Stomach smooth muscle (tissue), 2 donors: ENCODE data around the gene KDM1A.

Source experiments
- H3K27ac ChIP-seq: one replicate; pipeline ENCODE4 v1.7.0; 2013; ENCODE audit warnings: mild to moderate bottlenecking, low read length, inconsistent platforms
- H3K27me3 ChIP-seq, 2 donors: one replicate each; pipeline ENCODE4 v1.7.0; 2013; ENCODE audit warnings: low read length in 2 of 2; ENCODE audit not compliant: insufficient read depth in 2 of 2, control insufficient read depth in 1 of 2
- H3K36me3 ChIP-seq, 2 donors: one replicate each; pipeline ENCODE4 v1.7.0; 2013; ENCODE audit warnings: low read length in 2 of 2; ENCODE audit not compliant: control insufficient read depth in 2 of 2, insufficient read depth in 2 of 2
- H3K4me1 ChIP-seq: one replicate; pipeline ENCODE4 v1.7.0; 2013; ENCODE audit warnings: low read length; ENCODE audit not compliant: control insufficient read depth, insufficient read depth
- H3K4me3 ChIP-seq, 2 donors: one replicate each; pipeline ENCODE4 v1.7.0; 2013; ENCODE audit warnings: low read length in 2 of 2
- H3K9ac ChIP-seq, 2 donors: one replicate each; pipeline ENCODE4 v1.7.0; 2013; ENCODE audit warnings: low read length in 2 of 2, mild to moderate bottlenecking in 1 of 2
- H3K9me3 ChIP-seq, 2 donors: one replicate each; pipeline ENCODE4 v1.7.0; 2013; ENCODE audit warnings: low read length in 2 of 2; ENCODE audit not compliant: control insufficient read depth in 2 of 2
- donor health status: healthy.
- donor health status: Pancreatic carcinoma.

The KDM1A gene

DNA sequence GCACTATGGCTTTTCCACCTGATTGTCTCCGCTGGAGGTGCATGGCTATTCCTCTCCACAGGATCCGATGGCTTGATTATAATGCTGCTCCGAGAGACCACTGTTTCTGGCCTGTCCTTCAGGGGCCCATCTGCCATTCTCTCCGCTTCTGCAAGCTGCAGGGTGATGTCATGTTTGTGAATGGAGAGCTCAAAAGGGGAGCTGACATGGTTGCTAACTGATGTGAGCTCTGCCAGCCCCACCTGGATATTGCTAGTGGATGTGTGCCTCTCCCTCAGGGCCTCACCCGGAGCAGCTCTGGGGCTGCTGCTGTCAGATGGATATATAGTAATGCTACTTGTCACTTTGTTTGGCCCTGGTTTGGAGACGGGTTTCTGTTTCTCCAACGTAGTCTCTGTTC, 72.3 kb downstream of the KDM1A start:
- no peak overlapping the region for H3K4me3 ChIP-seq
- H3K27me3 ChIP-seq, result no peaks in the 10 kb centered on the region
- H3K27ac ChIP-seq, result no peak overlapping the region
- H3K4me1 ChIP-seq, result no peaks in the 10 kb centered on the region
- peaks cover 48 to 63% of the 10 kb centered on the region in 2 donors for H3K36me3 ChIP-seq
- no peak overlapping the region for H3K9ac ChIP-seq
- H3K9me3 ChIP-seq, result no peaks in the 10 kb centered on the region

DNA sequence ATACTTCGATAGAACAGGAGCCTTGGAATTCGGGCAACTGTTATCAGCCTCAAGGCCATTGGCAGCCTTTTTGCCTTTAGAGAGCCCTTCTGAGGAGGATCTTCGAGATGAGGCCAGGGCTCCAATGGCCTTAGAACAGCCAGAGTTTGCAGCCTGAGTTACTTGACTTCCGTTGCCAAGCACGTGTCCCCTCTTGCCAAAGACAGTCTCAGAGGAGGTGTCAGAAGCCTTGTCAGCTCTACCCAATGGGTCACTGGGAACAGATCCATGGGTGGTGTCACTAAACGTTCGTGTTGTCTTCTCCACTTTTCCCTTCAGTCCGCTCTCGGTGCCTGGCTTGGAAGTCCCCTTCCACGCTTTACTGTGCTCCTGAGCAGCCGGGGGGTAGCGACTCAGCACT, 73.2 kb downstream of the KDM1A start:
- Histone ChIP-seq H3K9ac (no peak overlapping the region), H3K27me3 (no peaks in the 10 kb centered on the region), H3K4me1 (no peaks in the 10 kb centered on the region), H3K27ac (no peak overlapping the region), H3K4me3 (no peak overlapping the region), H3K9me3 (no peaks in the 10 kb centered on the region), H3K36me3 (peaks cover 46 to 56% of the 10 kb centered on the region in 2 donors)

DNA sequence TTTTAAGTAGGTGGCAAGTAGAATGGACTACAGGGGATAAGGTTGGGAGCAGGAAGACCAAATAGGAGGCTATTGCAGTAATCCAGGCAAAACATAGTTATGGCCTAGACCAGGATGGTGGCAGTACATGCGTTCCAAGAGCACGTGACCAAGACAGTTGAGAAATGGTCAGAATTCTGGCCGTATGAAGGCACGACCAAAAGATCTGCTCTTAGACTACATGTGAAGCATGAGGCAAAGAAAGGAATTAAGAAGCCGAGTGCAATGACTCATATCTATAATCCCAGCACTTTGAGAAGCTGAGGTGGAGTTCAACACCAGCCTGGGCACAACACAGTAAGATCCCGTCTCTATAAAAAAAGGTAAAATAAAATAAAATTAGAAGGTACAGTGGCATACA, 78.0 kb downstream of the KDM1A start:
- H3K27me3 ChIP-seq, result no peaks in the 10 kb centered on the region
- H3K36me3 ChIP-seq, result peaks cover 15 to 20% of the 10 kb centered on the region in 2 donors
- H3K27ac ChIP-seq, result no peak overlapping the region

DNA sequence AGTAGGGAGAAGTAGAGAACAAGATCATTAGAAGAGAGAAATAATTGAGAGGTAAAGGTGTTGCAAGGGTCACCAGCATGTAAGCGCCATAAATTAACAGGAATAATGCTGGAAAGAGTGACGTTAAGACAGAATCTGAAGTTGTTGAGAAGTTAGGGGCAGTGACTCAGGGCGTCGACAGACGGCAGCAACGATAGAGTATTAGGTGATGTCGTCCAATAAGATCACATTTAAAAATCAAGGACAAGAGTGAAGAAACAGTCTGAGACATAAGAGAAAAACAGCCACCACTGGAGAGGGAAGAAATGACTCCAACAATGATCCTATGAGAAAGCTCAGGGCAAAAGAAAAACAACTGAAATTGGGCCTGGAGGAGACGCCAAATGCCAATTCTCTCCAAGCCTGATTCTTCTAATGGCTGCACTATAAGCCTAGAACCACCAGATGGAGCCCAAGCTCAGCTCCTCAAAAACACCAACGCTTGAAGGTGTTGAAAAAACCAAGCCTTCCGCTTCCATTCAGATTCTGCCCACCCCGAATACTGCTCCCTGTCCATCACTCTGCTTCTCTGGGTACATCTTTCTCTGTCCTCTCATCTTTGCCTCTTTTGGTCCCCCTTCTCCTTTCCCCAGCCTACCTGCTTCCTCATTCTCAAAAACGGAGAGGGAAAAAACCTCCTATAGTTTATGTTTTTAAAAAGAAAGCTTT, 79.3 kb downstream of the KDM1A start:
- H3K27ac ChIP-seq, result no peak overlapping the region
- no peak overlapping the region for H3K9ac ChIP-seq
- no peak overlapping the region for H3K4me3 ChIP-seq
- peaks cover 6 to 9% of the 10 kb centered on the region in 2 donors for H3K36me3 ChIP-seq
- H3K27me3 ChIP-seq, result no peaks in the 10 kb centered on the region
- no peaks in the 10 kb centered on the region for H3K9me3 ChIP-seq
- H3K4me1 ChIP-seq, result peaks cover 8% of the 10 kb centered on the region

More for the DNA sequence above, 78.0 kb downstream of the KDM1A start:
- H3K9ac ChIP-seq, result no peak overlapping the region
- H3K9me3 ChIP-seq, result no peaks in the 10 kb centered on the region
- no peak overlapping the region for H3K4me3 ChIP-seq
- peaks cover 8% of the 10 kb centered on the region for H3K4me1 ChIP-seq

- H3K4me3 ChIP-seq, result no peak overlapping the region
- no peak overlapping the region for H3K9ac ChIP-seq
- H3K9me3 ChIP-seq, result no peaks in the 10 kb centered on the region
- no peaks in the 10 kb centered on the region for H3K27me3 ChIP-seq
- H3K36me3 ChIP-seq, result peaks cover under 1 to 4% of the 10 kb centered on the region in 2 donors
- no peak overlapping the region for H3K27ac ChIP-seq
- peaks cover 8% of the 10 kb centered on the region for H3K4me1 ChIP-seq
Observed at GRCh38 chr1:23099171-23099536, 79.9 kb downstream of the KDM1A start.

GRCh38 chr1:23100074-23100748, 80.9 kb downstream of the KDM1A start:
- Histone ChIP-seq H3K4me1 (peaks cover 8% of the 10 kb centered on the region), H3K27ac (no peak overlapping the region), H3K4me3 (no peak overlapping the region), H3K36me3 (no peaks in the 10 kb centered on the region), H3K27me3 (no peaks in the 10 kb centered on the region), H3K9ac (no peak overlapping the region), H3K9me3 (no peaks in the 10 kb centered on the region)

GRCh38 chr1:23101101-23101827, 82.0 kb downstream of the KDM1A start:
- no peak overlapping the region for H3K9ac ChIP-seq
- H3K4me1 ChIP-seq, result peaks cover 8% of the 10 kb centered on the region
- no peak overlapping the region for H3K4me3 ChIP-seq
- H3K27ac ChIP-seq, result no peak overlapping the region
- H3K9me3 ChIP-seq, result no peaks in the 10 kb centered on the region
- H3K27me3 ChIP-seq, result no peaks in the 10 kb centered on the region
- no peaks in the 10 kb centered on the region for H3K36me3 ChIP-seq

DNA sequence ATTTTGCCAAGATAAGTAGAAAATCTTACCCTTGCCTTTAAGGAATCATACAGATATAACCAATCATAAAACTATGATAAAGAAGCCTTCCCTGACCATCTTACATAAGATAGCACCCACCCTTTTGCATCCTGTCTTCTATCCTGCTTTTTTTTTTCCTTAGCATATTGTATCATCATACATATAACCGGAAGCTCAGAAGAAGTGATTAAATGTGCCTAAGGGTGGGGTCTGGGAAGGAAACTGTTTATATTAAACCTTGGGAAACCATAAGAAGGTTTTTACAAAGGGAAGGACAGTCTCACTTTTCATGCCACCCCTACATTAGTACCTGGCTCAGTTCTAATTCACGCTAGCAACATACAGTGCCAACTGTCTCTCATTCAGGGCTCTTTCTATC, 82.6 kb downstream of the KDM1A start:
- peaks cover 8% of the 10 kb centered on the region for H3K4me1 ChIP-seq
- no peak overlapping the region for H3K9ac ChIP-seq
- no peak overlapping the region for H3K27ac ChIP-seq
- no peak overlapping the region for H3K4me3 ChIP-seq
- H3K27me3 ChIP-seq, result no peaks in the 10 kb centered on the region
- no peaks in the 10 kb centered on the region for H3K9me3 ChIP-seq
- no peaks in the 10 kb centered on the region for H3K36me3 ChIP-seq

GRCh38 chr1:23102289-23102688, 83.0 kb downstream of the KDM1A start:
- Histone ChIP-seq H3K9me3 (no peaks in the 10 kb centered on the region), H3K27me3 (no peaks in the 10 kb centered on the region), H3K36me3 (no peaks in the 10 kb centered on the region), H3K27ac (no peak overlapping the region), H3K9ac (no peak overlapping the region), H3K4me3 (no peak overlapping the region), H3K4me1 (peaks cover 8% of the 10 kb centered on the region)

DNA sequence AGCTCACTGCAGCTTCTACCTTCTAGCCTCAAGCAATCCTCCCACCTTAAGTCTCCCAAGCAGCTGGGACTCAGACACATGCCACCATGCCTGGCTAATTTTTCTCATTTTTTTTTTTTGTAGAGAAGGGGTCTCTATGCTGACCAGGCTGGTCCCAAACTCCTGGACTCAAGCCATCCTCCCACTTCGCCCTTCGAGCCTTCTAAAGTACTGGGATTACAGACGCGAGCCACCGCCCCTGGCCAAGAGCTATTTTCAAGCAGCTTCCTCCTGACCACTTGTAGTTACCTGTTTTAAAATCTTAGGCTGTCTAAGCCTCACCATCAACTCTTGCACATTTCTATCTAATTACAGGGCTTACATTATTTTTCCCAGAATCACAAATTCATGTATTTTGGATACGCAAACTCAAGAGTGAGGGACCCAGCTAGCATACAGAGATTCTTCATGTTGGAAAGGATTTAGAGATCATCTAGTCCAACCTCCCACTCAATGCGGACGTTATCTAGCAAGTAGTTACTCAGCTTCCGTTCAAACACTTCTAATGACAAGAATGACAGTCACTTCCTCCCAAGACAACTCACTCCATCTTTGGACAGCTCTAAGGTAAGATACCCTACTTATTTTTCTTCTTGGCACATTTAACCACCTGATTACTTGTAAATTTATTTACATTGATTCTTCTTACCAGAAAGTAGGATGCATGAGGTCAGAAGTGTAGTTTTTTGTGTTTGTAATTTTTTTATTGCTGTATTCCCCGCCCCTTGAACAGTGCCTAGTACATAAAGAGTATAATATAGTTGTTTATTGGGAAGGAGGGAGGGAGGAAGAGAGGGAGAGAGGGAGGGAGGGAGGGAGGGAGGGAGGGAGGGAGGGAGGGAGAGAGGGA, 84.0 kb downstream of the KDM1A start:
- no peak overlapping the region for H3K9ac ChIP-seq
- H3K4me1 ChIP-seq, result peaks cover 8% of the 10 kb centered on the region
- H3K27ac ChIP-seq, result no peak overlapping the region
- H3K27me3 ChIP-seq, result no peaks in the 10 kb centered on the region
- no peak overlapping the region for H3K4me3 ChIP-seq
- peaks cover 3 to 5% of the 10 kb centered on the region in 2 donors for H3K36me3 ChIP-seq
- H3K9me3 ChIP-seq, result no peaks in the 10 kb centered on the region
